GM18951 (cell line): ENCODE data around the gene TPRKB.
A peak's percentile ranks its signal among the peaks of the same experiment; 100 is the strongest.
"Not testable (repeated sequence)": the region's sequence is repeated elsewhere in the genome, so short reads cannot be mapped to it uniquely, and the experiment has no call there.

Source experiments
- POLR2A ChIP-seq: IDR thresholded peaks from 4 replicates; pipeline ENCODE4 v1.6.1; 2011; ENCODE audit warnings: mild to moderate bottlenecking; ENCODE audit not compliant: insufficient read length, insufficient read depth; ENCODE audit errors: extremely low read depth
- in situ Hi-C: fragments of 300-500 bp; cut with MboI; formaldehyde crosslinking; loops from one replicate; pipeline ENCODE4 v1.12.0; 2022; ENCODE audit warnings: low sequenced_read_pairs, mixed read lengths, inconsistent platforms; ENCODE audit not compliant: unreplicated experiment

The TPRKB gene

GRCh38 chr2:73736855-73737779 is at the start of gene TPRKB:
TPRKB (minus strand) TSS chr2:73737345; CDS start chr2:73734569, 2,776 bp downstream.
- peak; percentile 74 for TF ChIP-seq POLR2A
- in situ Hi-C loops: no loop called here

GRCh38 chr2:73783883-73784282 is 46.7 kb upstream of the TPRKB start, which contains the start of gene C2orf78:
C2orf78 (plus strand) TSS chr2:73784183; CDS start chr2:73784310, 127 bp downstream.
- in situ Hi-C loops: not testable (repeated sequence)

- in situ Hi-C loops: not testable (repeated sequence)
Measured at GRCh38 chr2:73783402-73783801, 46.3 kb upstream of the TPRKB start.

GRCh38 chr2:73780237-73780582 is 43.1 kb upstream of the TPRKB start:
- in situ Hi-C loops: no loop called here
- TF ChIP-seq POLR2A: no peak

GRCh38 chr2:73779467-73780236 is 42.5 kb upstream of the TPRKB start, which contains the start of gene DUSP11:
DUSP11 (minus strand) TSS chr2:73780103; CDS start chr2:73779974, 129 bp downstream.
- in situ Hi-C loops: no loop called here
- TF ChIP-seq POLR2A: peak; percentile 90

- in situ Hi-C loops: not testable (repeated sequence)
Measured at GRCh38 chr2:73778867-73779466, 41.8 kb upstream of the TPRKB start.

GRCh38 chr2:73776869-73777519 is 39.8 kb upstream of the TPRKB start:
- no peak for TF ChIP-seq POLR2A
- in situ Hi-C loops: no loop called here

- no peak for TF ChIP-seq POLR2A
- in situ Hi-C loops: no loop called here
Measured at GRCh38 chr2:73776381-73776780, 39.2 kb upstream of the TPRKB start.

- in situ Hi-C loops: no loop called here
- TF ChIP-seq POLR2A: no peak
Measured at GRCh38 chr2:73772819-73773218, 35.7 kb upstream of the TPRKB start.

- no peak for TF ChIP-seq POLR2A
- in situ Hi-C loops: no loop called here
Measured at GRCh38 chr2:73770725-73771124, 33.6 kb upstream of the TPRKB start.

- no peak for TF ChIP-seq POLR2A
- in situ Hi-C loops: no loop called here
Measured at GRCh38 chr2:73766994-73767393, 29.8 kb upstream of the TPRKB start.

- in situ Hi-C loops: no loop called here
- TF ChIP-seq POLR2A: no peak
Measured at GRCh38 chr2:73766349-73766748, 29.2 kb upstream of the TPRKB start.

GRCh38 chr2:73764945-73765344 is 27.8 kb upstream of the TPRKB start:
- in situ Hi-C loops: no loop called here
- no peak for TF ChIP-seq POLR2A
